T-helper 17 cell (primary cell): ENCODE data around the gene C19orf85. TPM values are rescaled to one million over a fixed set of nuclear protein-coding genes. Genes with fewer than 3 reads are reported as not detected.
A peak's percentile ranks its signal among the peaks of the same experiment; 100 is the strongest.

Experiments
- ATAC-seq: fragments of 150-1000 bp; cut with Tn5 transposase; 2 replicates; pipeline ENCODE4 v1.10.0; 2021; ENCODE audit warnings: mild to moderate bottlenecking, moderate library complexity
- DNase-seq, 3 donors: peaks; one replicate each; pipeline versions ENCODE4 v3.0.0 to v3.0.0-alpha.2; 2020 to 2021
- H3K9me3 ChIP-seq: one replicate; pipeline ENCODE4 v1.7.0; 2013; ENCODE audit warnings: low read length, mild to moderate bottlenecking; ENCODE audit not compliant: control insufficient read depth, poor library complexity, severe bottlenecking
- H3K27ac Mint-ChIP-seq: one replicate; pipeline ENCODE4 v1.8.0; 2022; ENCODE audit warnings: mild to moderate bottlenecking, moderate library complexity, mixed read lengths
- H3K27me3 Mint-ChIP-seq: one replicate; pipeline ENCODE4 v1.8.0; 2022; ENCODE audit warnings: mixed read lengths
- H3K36me3 Mint-ChIP-seq: one replicate; pipeline ENCODE4 v1.8.0; 2022; ENCODE audit warnings: low read depth, mixed read lengths
- H3K4me1 Mint-ChIP-seq: one replicate; pipeline ENCODE4 v1.8.0; 2022; ENCODE audit warnings: mild to moderate bottlenecking, mixed read lengths
- H3K4me3 Mint-ChIP-seq: one replicate; pipeline ENCODE4 v1.8.0; 2022; ENCODE audit warnings: mild to moderate bottlenecking, moderate library complexity, mixed read lengths
- total RNA-seq, 4 donors: library from RNA in 2 of 4; stranded (reverse) in 2 of 4; gene quantifications; one replicate each; pipeline ENCODE4 v1.2.3 and lab custom pipeline; 2022 to 2026

The C19orf85 gene
- total RNA-seq, 2 donors from 2014 or later, result not detected

DNA sequence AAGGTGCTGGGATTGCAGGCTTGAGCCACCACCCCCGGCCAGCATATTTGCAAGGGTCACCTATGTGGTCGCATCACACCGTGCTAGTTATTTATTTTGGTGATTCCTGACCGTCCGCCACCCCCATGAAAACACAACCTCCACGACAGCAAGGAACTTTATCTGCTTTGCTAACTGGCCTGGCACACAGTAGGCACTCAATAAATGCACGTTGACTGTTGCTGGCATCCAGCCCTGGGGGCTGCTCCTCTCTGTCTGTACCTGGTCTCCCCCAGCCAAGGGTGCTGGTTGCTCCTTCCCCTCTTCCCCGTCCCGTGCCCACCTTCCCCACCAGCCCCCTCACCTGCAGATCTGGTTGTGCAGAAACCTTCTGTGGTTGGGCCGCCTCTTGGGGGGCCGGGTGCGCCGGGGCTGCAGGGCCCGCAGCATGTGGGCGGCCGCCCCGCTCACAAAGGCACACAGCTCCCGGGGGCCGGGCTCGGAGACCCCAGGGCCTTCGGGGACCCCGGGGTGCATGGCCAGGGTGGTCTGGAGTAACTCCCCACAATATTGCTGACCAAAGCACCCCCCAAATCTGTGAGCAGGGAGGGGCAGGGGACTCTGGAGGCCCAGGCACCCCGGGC, 401 bp downstream of the C19orf85 start:
- H3K9me3 ChIP-seq, result no peaks in the 10 kb centered on the region
- ATAC-seq, result no peak
- Mint-ChIP-seq H3K27me3 (no peaks in the 10 kb centered on the region), H3K36me3 (no peaks in the 10 kb centered on the region), H3K27ac (no peak overlapping the region), H3K4me3 (no peak overlapping the region), H3K4me1 (peaks cover 18% of the 10 kb centered on the region)
- DNase-seq, result no peak

DNA sequence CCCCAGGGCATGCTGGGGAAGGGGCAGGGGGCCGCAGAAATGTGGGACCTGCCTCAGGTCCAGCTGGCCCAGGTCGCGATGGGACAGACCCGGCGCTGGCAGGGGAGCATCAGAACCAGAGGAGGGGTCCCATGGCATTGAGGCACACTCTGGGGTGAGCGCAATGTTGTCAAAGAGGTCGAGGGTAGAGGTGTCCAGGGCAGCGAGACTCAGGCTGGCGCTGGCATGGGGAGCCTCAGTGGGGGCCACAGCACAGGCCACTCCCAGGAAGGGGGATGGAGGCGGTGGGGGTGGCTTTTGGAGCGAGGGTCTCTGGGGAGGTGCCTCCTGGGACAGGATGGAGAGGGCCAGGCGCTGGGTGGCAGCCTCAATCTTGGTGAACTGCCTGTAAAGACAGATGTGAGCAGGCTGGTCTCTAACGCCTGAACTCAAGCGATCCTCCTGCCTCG, 944 bp downstream of the C19orf85 start:
- no peaks in the 10 kb centered on the region for H3K9me3 ChIP-seq
- no peak overlapping the region for H3K4me3 Mint-ChIP-seq
- no peak overlapping the region for H3K27ac Mint-ChIP-seq
- ATAC-seq, result no peak
- no peak for DNase-seq
- H3K36me3 Mint-ChIP-seq, result no peaks in the 10 kb centered on the region
- H3K4me1 Mint-ChIP-seq, result peaks cover 18% of the 10 kb centered on the region
- no peaks in the 10 kb centered on the region for H3K27me3 Mint-ChIP-seq

DNA sequence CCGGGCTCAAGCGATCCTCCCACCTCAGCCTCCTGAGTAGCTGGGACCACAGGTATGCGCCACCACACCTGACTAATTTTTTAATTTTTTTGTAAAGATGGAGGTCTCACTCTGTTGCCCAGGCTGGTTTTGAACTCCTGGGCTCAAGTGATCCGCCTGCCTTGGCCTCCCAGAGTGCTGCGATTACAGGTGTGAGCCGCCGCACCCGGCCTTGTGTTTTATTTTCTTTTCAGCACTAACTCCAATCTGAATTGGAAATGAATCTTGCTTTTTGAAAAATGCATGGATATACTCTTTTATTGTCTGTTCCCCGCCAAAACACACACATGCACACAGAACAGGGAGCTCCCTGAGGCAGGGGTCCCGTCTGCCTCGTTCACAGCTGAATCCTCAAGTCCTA, 1.8 kb downstream of the C19orf85 start:
- ATAC-seq (no peak), DNase-seq (no peak)
- Mint-ChIP-seq H3K4me1 (peaks cover 15% of the 10 kb centered on the region), H3K36me3 (no peaks in the 10 kb centered on the region), H3K4me3 (peak overlapping the region; percentile 98), H3K27me3 (no peaks in the 10 kb centered on the region), H3K27ac (peak overlapping the region; percentile 92)
- H3K9me3 ChIP-seq, result no peaks in the 10 kb centered on the region

DNA sequence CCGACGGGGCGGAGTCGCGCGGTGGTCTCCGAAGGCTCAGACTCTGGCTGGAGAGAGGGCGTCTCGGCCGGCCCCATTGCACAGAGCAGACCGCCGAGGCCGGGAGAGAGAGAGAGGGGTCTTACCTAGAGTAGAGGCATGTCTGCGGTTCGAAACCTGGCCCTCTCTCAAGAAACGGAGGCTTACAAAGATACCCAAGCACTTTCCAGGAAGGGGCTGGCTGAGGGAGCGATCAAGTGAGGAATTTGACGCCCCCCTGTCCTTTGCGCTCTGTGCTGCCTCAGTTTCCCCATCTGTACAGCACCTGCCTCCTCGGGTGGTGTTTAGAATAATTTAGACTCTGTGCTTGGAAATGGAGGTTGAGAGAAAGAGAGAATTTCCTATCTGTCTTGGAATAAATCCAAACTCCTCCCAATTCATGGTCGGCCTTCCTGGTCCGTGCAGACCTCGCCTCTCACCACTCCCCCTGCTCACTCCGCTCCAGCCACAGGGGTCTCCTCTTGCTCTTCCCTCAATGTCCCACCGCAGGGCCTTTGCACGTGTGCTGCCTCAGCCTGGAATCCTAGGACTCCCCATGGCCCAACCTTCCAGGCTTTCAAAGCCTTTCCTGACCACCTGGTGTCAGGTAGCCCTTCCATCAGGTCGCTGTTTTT, 2.5 kb downstream of the C19orf85 start:
- no peaks in the 10 kb centered on the region for H3K9me3 ChIP-seq
- ATAC-seq (no peak), DNase-seq (no peak)
- Mint-ChIP-seq H3K27ac (peak overlapping the region; percentile 92), H3K27me3 (no peaks in the 10 kb centered on the region), H3K4me3 (peak overlapping the region; percentile 98), H3K4me1 (peaks cover 15% of the 10 kb centered on the region), H3K36me3 (no peaks in the 10 kb centered on the region)

DNA sequence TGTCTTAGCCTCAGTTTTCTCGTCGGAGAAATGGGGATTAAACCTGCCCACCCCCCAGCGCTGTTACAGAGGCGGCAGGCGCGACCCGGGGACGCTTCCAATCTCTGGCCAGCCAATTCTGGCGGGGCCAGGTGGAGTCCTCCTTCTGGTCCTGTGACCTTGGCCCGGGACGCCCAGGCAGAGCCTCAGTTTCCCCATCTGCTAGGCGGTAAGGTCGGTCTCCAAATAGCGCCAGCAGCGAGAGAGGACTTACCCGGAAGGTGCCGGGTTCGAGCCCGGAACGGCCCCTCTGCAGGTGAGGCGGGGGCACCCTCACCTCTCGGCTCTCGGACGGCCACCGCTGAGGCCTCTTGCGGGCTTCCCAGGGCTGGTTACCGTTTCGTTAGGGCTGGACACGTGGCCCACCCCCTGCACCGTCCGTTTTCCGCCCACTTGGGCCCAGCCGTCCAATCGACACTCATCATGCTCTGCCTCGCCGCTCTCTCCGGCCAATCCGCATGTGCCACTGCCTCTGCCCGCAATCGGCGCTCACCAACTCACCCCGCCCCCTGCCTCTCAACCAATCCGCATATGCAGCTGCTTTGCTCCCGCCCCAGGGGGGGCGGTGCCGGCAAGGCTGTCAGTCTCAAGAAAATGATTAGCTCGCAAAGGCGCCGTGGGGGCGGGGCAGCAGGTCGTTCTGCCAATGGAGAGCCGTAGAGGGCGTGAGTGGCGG, 3.1 kb downstream of the C19orf85 start, which contains the start of gene ISOC2:
Gene ISOC2 (minus strand): TSS at position 384 of the 715 bp plus-strand sequence. CDS start 5,156 bp downstream, outside the sequence.
- Mint-ChIP-seq H3K27me3 (no peaks in the 10 kb centered on the region), H3K4me3 (peak within 1 kb of the TSS; percentile 98), H3K36me3 (no peaks in the 10 kb centered on the region), H3K27ac (peak within 1 kb of the TSS; percentile 92), H3K4me1 (peaks cover 15% of the 10 kb centered on the region)
- DNase-seq (peak; percentile 100), ATAC-seq (peak; percentile 97)
- no peaks in the 10 kb centered on the region for H3K9me3 ChIP-seq

DNA sequence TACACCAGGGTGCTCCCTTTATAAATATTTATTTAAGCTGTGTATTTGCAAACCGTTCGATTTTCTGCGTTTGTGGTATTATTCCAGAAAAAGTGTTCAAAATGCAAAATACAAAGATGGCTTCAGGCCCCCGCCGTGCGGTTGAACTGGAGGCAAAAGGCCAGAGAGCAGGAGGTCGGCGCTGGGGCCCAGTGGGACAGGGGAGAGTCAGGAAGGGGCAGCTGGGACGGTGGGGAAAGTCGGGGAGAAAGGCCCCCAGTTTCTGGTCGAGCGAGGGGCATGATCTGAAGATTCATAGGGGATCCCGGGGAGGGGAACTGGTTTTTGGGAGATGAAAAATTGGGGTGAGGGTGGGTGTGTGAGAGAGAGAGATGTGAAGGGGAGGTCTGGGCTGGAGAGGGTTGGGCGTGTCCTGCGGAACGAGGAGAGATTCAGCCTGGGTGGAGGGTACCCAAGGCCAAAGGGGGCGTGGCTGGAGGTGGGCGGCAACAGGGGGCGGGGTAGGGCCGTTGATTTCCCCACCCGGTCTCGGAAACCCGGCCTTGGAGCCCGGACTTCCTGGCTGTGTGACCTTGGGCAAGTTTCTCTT, 3.8 kb downstream of the C19orf85 start:
- H3K27ac Mint-ChIP-seq, result peak overlapping the region; percentile 92
- peak in 1 of 3 donors; percentile 24 for DNase-seq
- ATAC-seq, result no peak

DNA sequence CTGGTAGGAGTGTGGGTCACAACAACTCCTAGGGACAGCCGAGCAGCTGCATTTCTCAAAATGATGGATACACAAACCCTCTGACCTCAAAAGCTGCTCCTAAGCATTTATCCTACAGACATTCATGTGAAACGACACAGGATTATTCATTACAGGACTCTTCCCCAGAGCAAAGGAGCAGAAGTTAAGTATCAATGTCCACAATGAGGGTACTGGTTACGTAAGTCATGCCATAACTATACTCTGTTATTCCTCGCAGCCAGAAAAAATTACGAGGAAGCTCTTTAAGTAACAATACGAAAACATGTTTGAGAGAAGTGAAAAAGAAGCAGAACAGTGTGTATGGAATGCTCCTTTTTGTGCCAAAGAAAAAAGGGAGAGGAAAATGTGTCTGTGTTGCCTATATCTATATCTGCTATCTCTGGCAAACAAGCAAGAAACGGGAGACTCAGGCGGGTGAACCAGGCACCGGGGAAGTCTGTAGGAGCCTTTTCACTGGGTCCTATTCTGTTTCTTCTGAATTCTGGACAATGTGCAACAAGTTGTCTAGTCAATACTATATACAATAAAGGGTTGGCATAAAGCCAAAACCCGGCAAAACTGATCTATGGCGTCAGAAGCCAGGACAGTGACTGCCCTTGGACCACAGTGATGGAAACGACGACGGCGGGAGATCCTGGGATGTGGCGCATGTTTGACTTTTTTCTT, 4.4 kb downstream of the C19orf85 start:
- Mint-ChIP-seq H3K4me3 (peak overlapping the region; percentile 98), H3K27me3 (no peaks in the 10 kb centered on the region), H3K4me1 (peaks cover 12% of the 10 kb centered on the region), H3K27ac (peak overlapping the region; percentile 92), H3K36me3 (no peaks in the 10 kb centered on the region)
- ATAC-seq (no peak), DNase-seq (no peak)
- no peaks in the 10 kb centered on the region for H3K9me3 ChIP-seq

More for the DNA sequence above, 3.8 kb downstream of the C19orf85 start:
- no peaks in the 10 kb centered on the region for H3K9me3 ChIP-seq
- Mint-ChIP-seq H3K27me3 (no peaks in the 10 kb centered on the region), H3K4me3 (peak overlapping the region; percentile 98), H3K36me3 (no peaks in the 10 kb centered on the region), H3K4me1 (peaks cover 12% of the 10 kb centered on the region)

DNA sequence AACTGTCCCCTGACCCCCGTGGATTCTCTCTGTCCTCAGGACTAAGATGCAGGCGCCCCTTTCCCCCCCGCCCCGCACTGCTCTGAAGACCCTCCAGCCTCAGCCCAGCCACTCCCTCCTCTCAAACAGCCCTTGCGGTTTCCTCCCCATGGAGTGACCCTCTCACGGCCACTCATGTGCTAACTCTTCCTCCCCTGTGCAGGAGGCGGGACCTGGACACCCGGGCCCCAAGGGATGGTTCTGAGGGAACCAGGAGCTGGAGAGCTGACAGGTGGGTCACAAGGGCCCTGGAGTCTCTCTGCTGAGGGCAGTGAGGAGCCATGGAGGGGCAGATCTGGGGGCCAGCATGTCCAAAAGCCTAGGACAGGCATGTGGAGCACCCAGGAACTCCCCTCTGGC, 5.0 kb downstream of the C19orf85 start:
- no peaks in the 10 kb centered on the region for H3K9me3 ChIP-seq
- Mint-ChIP-seq H3K4me3 (no peak overlapping the region), H3K27ac (no peak overlapping the region)

DNA sequence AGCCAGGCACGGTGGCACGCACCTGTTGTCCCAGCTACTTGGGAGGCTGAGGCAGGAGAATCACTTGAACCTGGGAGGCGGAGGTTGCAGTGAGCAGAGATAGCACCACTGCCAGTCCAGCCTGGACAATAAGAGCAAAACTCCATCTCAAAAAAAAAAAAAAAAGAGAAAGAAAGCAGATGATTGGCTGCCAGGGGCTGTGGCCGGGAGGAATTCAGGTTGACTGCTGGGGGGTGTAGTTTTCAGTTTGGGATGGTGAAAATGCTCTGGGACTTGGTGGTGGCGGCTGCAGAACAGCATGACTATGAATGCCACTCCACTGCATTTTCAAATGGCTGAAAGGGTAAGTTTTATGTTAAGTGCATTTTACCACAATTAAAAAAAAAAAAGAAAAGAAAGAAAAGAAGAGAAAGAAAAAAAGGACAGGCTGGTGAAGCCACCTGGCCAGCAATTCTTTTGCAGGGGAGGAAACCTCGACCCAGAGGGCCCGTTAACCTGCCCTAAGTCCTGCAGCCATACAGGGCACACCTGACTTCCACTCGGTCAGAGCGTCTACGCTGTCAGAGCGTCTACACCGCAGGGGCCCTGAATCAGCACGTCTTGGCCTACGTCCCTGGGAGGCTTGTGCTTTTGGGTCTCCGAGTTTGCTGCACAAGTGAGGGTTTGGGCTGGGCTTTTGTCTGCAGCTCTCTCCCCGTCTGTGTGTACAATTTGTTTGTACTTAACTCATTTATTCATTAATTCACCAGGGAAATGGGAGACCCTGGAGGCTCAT, 6.7 kb downstream of the C19orf85 start:
- no peak for ATAC-seq

More for the DNA sequence above, 5.0 kb downstream of the C19orf85 start:
- Mint-ChIP-seq H3K27me3 (no peaks in the 10 kb centered on the region), H3K4me1 (peaks cover 15% of the 10 kb centered on the region), H3K36me3 (peaks cover 2% of the 10 kb centered on the region)
- DNase-seq (no peak), ATAC-seq (no peak)

DNA sequence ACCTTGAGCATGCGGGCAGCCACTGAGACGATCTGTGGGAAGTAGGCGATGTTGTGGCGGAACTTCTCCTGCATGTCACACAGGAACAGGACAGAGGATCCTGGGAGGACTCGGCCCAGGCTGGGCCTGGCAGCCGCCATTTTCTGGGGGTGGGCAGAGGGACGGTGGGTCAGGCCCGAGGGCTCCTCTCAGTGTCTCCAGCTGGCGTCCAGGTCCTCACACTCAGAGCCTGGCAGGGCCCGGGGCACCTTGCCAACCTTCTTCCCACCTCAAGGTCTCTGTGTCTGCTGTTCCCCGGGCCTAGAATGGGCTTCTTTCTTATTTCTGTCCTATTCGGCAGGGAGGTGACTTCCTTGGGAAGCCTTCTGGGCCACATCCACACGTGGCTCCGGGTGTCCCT, 8.2 kb downstream of the C19orf85 start:
- H3K36me3 Mint-ChIP-seq, result peaks cover 7% of the 10 kb centered on the region
- ATAC-seq, result no peak
- no peak overlapping the region for H3K4me3 Mint-ChIP-seq
- H3K27ac Mint-ChIP-seq, result no peak overlapping the region
- no peak for DNase-seq
- H3K9me3 ChIP-seq, result no peaks in the 10 kb centered on the region
- peaks cover 14% of the 10 kb centered on the region for H3K4me1 Mint-ChIP-seq
- no peaks in the 10 kb centered on the region for H3K27me3 Mint-ChIP-seq

More for the DNA sequence above, 6.7 kb downstream of the C19orf85 start:
- Mint-ChIP-seq H3K4me1 (peaks cover 18% of the 10 kb centered on the region), H3K27me3 (no peaks in the 10 kb centered on the region), H3K36me3 (peaks cover 7% of the 10 kb centered on the region), H3K27ac (no peak overlapping the region), H3K4me3 (no peak overlapping the region)
- no peaks in the 10 kb centered on the region for H3K9me3 ChIP-seq
- no peak for DNase-seq

DNA sequence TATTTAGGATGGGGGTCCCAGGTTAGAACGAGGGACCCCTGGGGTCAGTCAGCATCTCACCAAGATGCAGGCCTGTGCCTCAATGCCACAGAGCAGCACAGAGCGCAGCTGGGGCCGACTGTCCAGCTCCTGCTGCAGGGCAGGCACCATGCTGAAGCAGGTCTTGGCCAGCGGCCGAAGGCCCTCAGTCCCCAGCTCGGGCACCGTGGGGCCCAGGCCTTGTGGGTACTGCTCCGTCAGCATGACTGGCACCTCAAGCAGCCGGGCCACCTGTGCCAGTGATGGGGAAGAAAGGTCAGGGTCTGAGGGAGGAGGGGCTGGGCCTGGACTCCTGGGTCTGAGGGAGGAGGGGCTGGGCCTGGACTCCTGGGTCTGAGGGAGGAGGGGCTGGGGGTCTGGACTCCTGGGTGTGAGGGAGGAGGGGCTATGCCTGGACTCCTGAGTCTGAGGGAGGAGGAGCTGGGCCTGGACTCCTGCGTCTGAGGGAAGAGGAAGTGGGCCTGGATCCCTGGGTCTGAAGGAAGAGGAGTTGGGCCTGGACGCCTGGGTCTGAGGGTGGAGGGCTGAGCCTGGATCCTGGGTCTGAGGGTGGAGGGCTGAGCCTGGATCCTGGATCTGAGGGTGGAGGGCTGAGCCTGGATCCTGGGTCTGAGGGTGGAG, 8.8 kb downstream of the C19orf85 start:
- no peaks in the 10 kb centered on the region for H3K27me3 Mint-ChIP-seq
- no peaks in the 10 kb centered on the region for H3K9me3 ChIP-seq
- H3K4me1 Mint-ChIP-seq, result peaks cover 11% of the 10 kb centered on the region
- H3K4me3 Mint-ChIP-seq, result no peak overlapping the region
- no peak overlapping the region for H3K27ac Mint-ChIP-seq
- ATAC-seq (no peak), DNase-seq (no peak)
- H3K36me3 Mint-ChIP-seq, result peaks cover 9% of the 10 kb centered on the region

DNA sequence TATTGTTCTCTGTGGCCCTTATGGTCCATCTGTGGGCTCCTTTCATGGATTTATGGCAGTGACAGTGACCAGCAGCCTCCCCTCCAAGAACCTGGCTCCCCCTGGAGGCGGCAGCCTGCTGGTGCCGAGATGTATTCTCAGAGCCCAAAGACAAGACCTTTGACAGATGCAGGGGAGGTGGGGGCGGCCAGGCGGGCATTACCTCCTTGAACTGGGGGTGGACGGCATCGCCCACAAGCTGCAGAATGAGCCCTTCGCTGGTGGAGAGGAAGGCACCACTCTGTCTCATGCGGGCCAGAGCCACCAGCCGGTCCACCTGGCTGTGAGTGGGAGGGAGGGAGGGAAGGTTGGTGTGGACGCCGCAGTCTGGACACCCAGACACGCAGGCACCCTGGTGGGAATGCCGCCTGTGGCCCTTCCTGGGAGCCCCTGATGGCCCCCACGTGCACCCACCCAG, 9.7 kb downstream of the C19orf85 start:
- H3K4me3 Mint-ChIP-seq, result no peak overlapping the region
- peaks cover 12% of the 10 kb centered on the region for H3K4me1 Mint-ChIP-seq
- H3K27ac Mint-ChIP-seq, result no peak overlapping the region
- peaks cover 9% of the 10 kb centered on the region for H3K36me3 Mint-ChIP-seq
- DNase-seq (peak in 2 of 3 donors; percentile 24 to 48), ATAC-seq (peak; percentile 39)
- H3K27me3 Mint-ChIP-seq, result no peaks in the 10 kb centered on the region
- no peaks in the 10 kb centered on the region for H3K9me3 ChIP-seq
